Spleen (tissue), 7 donors: ENCODE measurements around the gene BRSK2.

Experiments used
- CTCF ChIP-seq, 11 experiments: fragments of 200-600 bp in 7 of 11; fragments of 450-650 bp in 4 of 11; sonication (generic) in 4 of 11; IDR thresholded peaks in 8 of 11; conservative IDR thresholded peaks in 3 of 11; 1 replicate in 7 of 11; 2 replicates in 4 of 11; pipeline versions ENCODE4 v1.4.0 to v1.8.0; 2016 to 2021; ENCODE audit warnings: antibody characterized with exemption in 11 of 11, inconsistent platforms in 4 of 11, mild to moderate bottlenecking in 1 of 11
- POLR2A ChIP-seq, 3 donors: fragments of 450-650 bp; IDR thresholded peaks; one replicate each; pipeline ENCODE4 v1.5.1; 2017; ENCODE audit warnings: antibody characterized with exemption in 3 of 3, mild to moderate bottlenecking in 1 of 3
- POLR2AphosphoS5 ChIP-seq, 3 donors: sonication (generic); formaldehyde crosslinking; IDR thresholded peaks; one replicate each; pipeline ENCODE4 v1.5.1; 2017; ENCODE audit warnings: antibody characterized with exemption in 3 of 3
- donor health status: DM: no; HTN: no; CAD: no; lungs with moderate emphysema.
- donor health status: DM: no; HTN: no; CAD: no.
- donor health status: DM: no; HTN: no; CAD: no.

GRCh38 chr11:1487851-1488574 lies 98.3 kb downstream of the BRSK2 start:
- TF ChIP-seq CTCF (IDR thresholded peaks at IDR 0.05 in 8 of 11, conservative IDR thresholded peaks at IDR 0.05 in 3 of 11) = no peak
- TF ChIP-seq POLR2A (IDR thresholded peaks at IDR 0.05) = no peak
- peak in 1 of 3 donors; percentile 44 for TF ChIP-seq POLR2AphosphoS5 (IDR thresholded peaks at IDR 0.05)
